Activated naive CD8-positive, alpha-beta T cell treated with anti-CD3 and anti-CD28 coated beads, Interleukin-2, amount 50 U/mL, for 24 hours (primary cell): Measurements from ENCODE around the gene TCAF2.
"Not testable (repeated sequence)": the region's sequence is repeated elsewhere in the genome, so short reads cannot be mapped to it uniquely, and the experiment has no call there.

Experiments
- ATAC-seq: fragments of 150-1000 bp; cut with Tn5 transposase; one replicate; pipeline ENCODE4 v1.10.0; 2021
- DNase-seq: peaks from one replicate; pipeline ENCODE4 v3.0.0; 2021
- H3K27ac Mint-ChIP-seq: one replicate; pipeline ENCODE4 v1.8.0; 2021; ENCODE audit warnings: mild to moderate bottlenecking, mixed read lengths
- H3K27me3 Mint-ChIP-seq: one replicate; pipeline ENCODE4 v1.8.0; 2021; ENCODE audit warnings: mixed read lengths
- H3K36me3 Mint-ChIP-seq: one replicate; pipeline ENCODE4 v1.8.0; 2021; ENCODE audit warnings: low read depth, mixed read lengths
- H3K4me1 Mint-ChIP-seq: one replicate; pipeline ENCODE4 v1.8.0; 2021; ENCODE audit warnings: mixed read lengths
- H3K4me3 Mint-ChIP-seq: one replicate; pipeline ENCODE4 v1.8.0; 2021; ENCODE audit warnings: mild to moderate bottlenecking, moderate library complexity, mixed read lengths
- H3K9me3 Mint-ChIP-seq: one replicate; pipeline ENCODE4 v1.8.0; 2021; ENCODE audit warnings: mixed read lengths

Gene TCAF2

DNA sequence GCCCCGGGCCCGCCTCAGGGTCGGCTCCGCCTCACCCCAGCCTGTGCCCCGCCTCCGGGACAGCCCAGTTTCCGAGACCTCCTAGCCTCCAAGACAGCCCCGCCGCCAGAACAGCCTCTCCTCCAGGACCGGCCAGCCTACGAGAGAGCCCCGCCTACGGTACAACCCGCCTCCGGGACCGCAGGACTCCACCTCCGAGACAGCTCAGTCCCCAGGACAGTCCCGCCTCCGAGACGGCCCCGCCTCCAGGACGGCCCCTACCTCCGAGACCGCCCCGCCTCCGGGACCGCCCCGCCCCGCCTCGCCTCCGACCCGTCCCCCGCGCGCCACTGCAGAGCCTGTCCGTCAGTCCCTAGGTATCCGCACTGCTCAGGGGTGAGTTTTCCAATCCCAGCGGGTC, at the start of gene TCAF2:
TSS of gene TCAF2 (plus strand) at position 329 of the 400 bp plus-strand sequence.
- not testable (repeated sequence) for H3K27me3 Mint-ChIP-seq, H3K9me3 Mint-ChIP-seq, H3K27ac Mint-ChIP-seq, H3K4me1 Mint-ChIP-seq, H3K36me3 Mint-ChIP-seq
- peak within 1 kb of the TSS; percentile 51 for H3K4me3 Mint-ChIP-seq
- DNase-seq (peak; percentile 84), ATAC-seq (peak; percentile 90)

DNA sequence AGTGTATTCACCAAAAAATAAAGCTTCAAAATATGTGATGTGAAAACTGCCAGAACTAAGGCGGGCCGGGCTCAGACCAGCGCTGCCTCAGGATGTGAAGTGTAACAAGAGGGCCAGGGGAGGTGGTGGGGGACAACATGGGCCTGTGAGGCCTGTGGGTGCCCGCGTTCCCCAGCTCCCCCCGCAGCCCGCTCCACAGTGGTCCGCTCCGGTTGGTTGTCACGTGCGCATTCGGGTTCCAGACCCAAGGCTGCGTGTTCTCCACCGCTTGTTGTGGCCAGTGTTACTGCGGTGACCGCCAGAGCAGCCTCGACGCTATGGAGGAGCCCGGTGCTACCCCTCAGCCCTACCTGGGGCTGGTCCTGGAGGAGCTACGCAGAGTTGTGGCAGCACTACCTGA, 49.3 kb upstream of the TCAF2 start, which contains the start of gene CTAGE15:
TSS of gene CTAGE15 (plus strand) at position 301 of the 400 bp plus-strand sequence. CDS start at position 318, 17 bp downstream.
- not testable (repeated sequence) for H3K27ac Mint-ChIP-seq, H3K9me3 Mint-ChIP-seq, H3K4me1 Mint-ChIP-seq, H3K27me3 Mint-ChIP-seq, DNase-seq, H3K36me3 Mint-ChIP-seq, ATAC-seq, H3K4me3 Mint-ChIP-seq

- H3K4me3 Mint-ChIP-seq, H3K27me3 Mint-ChIP-seq: not testable (repeated sequence)
- peak; percentile 52 for ATAC-seq
Measured at GRCh38 chr7:143588183-143588582, 32.6 kb upstream of the TCAF2 start.

DNA sequence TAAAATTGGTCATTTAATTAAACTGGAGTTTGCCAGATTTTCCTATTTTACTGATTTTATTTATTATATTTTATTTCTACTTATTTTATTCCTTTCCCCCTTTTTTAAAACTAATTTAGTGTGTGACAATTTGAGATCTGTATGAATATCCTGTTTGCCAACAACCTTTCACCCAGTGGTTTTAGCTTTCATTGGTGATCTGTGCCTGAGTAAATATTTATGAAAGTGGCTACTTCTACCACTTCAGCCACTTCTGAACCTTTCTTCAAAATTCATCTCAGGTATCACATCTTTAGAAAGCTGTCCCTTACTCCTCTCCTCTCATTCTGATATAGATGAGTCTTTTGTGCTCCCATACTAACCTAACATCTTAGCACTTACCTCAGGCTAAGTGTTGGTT, 30.9 kb upstream of the TCAF2 start:
- H3K27ac Mint-ChIP-seq, H3K4me1 Mint-ChIP-seq, DNase-seq, H3K9me3 Mint-ChIP-seq, ATAC-seq, H3K27me3 Mint-ChIP-seq, H3K36me3 Mint-ChIP-seq, H3K4me3 Mint-ChIP-seq: not testable (repeated sequence)

More at GRCh38 chr7:143588183-143588582, 32.6 kb upstream of the TCAF2 start:
- H3K27ac Mint-ChIP-seq, H3K9me3 Mint-ChIP-seq, H3K4me1 Mint-ChIP-seq, DNase-seq, H3K36me3 Mint-ChIP-seq: not testable (repeated sequence)

DNA sequence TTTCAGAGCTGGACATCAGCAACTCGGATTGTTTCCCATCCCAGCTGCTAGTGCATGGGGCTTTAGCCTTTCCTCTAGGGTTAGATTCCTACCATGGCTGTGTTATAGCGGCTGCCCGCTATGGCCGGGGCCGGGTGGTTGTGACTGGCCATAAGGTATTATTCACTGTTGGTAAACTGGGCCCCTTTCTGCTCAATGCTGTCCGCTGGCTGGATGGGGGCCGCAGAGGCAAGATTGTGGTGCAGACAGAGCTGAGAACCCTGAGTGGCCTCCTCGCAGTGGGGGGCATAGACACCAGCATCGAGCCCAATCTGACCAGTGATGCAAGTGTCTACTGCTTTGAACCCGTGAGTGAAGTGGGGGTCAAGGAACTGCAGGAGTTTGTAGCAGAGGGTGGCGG, 22.7 kb upstream of the TCAF2 start:
- H3K9me3 Mint-ChIP-seq, ATAC-seq, H3K4me1 Mint-ChIP-seq, DNase-seq, H3K27me3 Mint-ChIP-seq, H3K27ac Mint-ChIP-seq, H3K36me3 Mint-ChIP-seq, H3K4me3 Mint-ChIP-seq: not testable (repeated sequence)

- H3K36me3 Mint-ChIP-seq, ATAC-seq, H3K9me3 Mint-ChIP-seq, H3K27me3 Mint-ChIP-seq, H3K27ac Mint-ChIP-seq, H3K4me1 Mint-ChIP-seq, H3K4me3 Mint-ChIP-seq, DNase-seq: not testable (repeated sequence)
Measured at GRCh38 chr7:143603549-143603948, 17.2 kb upstream of the TCAF2 start.

DNA sequence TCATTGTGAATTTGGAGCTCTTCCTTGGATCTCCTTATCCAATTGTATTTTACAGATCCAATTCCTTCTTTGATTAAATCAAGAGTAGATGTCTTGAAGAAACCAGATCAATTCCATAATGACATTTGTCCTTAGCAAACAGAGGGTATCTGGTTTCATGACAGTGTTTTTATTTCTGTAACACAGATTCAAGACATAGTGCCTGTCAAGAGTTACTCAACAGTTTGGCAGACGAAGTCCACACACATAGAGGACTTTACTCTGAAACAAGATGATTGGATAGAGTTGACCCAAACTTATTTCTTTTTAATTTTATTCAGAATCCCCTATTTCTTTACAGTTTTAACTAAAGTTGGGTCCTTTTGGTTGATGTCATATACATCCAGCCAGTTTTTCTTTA, 14.7 kb upstream of the TCAF2 start:
- not testable (repeated sequence) for H3K27me3 Mint-ChIP-seq, H3K4me1 Mint-ChIP-seq, H3K27ac Mint-ChIP-seq, ATAC-seq, H3K9me3 Mint-ChIP-seq, DNase-seq, H3K36me3 Mint-ChIP-seq, H3K4me3 Mint-ChIP-seq

- DNase-seq, ATAC-seq, H3K9me3 Mint-ChIP-seq, H3K36me3 Mint-ChIP-seq, H3K4me1 Mint-ChIP-seq, H3K27ac Mint-ChIP-seq, H3K4me3 Mint-ChIP-seq, H3K27me3 Mint-ChIP-seq: not testable (repeated sequence)
Measured at GRCh38 chr7:143615545-143615944, 5.2 kb upstream of the TCAF2 start.

GRCh38 chr7:143617204-143617603, 3.6 kb upstream of the TCAF2 start:
- not testable (repeated sequence) for ATAC-seq, H3K27ac Mint-ChIP-seq

GRCh38 chr7:143620058-143620457, 716 bp upstream of the TCAF2 start:
- not testable (repeated sequence) for H3K27ac Mint-ChIP-seq, H3K4me1 Mint-ChIP-seq, H3K4me3 Mint-ChIP-seq, H3K9me3 Mint-ChIP-seq, H3K36me3 Mint-ChIP-seq, H3K27me3 Mint-ChIP-seq
- DNase-seq: peak; percentile 76
- peak; percentile 22 for ATAC-seq

More at GRCh38 chr7:143617204-143617603, 3.6 kb upstream of the TCAF2 start:
- DNase-seq, H3K9me3 Mint-ChIP-seq, H3K36me3 Mint-ChIP-seq, H3K4me1 Mint-ChIP-seq, H3K27me3 Mint-ChIP-seq, H3K4me3 Mint-ChIP-seq: not testable (repeated sequence)

DNA sequence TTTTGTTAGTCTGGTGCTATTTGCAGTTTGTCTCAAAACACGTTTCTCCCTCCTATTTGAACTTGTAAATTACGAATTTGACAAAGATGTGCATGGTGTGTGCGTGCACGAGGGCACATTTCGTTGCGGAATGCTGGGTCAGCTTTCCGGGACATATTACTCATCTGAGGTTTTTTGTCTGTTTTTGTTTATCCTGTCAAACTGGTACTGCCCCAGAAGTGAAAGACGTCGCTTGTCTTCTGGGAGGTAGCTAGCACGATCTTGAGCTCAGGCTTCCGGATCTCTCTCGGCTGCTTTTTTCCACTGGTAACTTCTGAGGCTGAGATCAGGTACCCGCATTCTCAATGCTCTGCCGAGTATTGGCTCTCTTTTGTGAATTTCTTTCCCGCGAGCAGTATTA, 401 bp downstream of the TCAF2 start:
- H3K36me3 Mint-ChIP-seq, H3K27me3 Mint-ChIP-seq, H3K4me3 Mint-ChIP-seq, H3K4me1 Mint-ChIP-seq, DNase-seq, H3K9me3 Mint-ChIP-seq, H3K27ac Mint-ChIP-seq: not testable (repeated sequence)
- ATAC-seq: peak; percentile 57

GRCh38 chr7:143622130-143622529, 1.4 kb downstream of the TCAF2 start:
- H3K9me3 Mint-ChIP-seq, H3K4me3 Mint-ChIP-seq, H3K4me1 Mint-ChIP-seq, H3K27ac Mint-ChIP-seq, H3K36me3 Mint-ChIP-seq, DNase-seq, H3K27me3 Mint-ChIP-seq: not testable (repeated sequence)
- peak; percentile 27 for ATAC-seq

DNA sequence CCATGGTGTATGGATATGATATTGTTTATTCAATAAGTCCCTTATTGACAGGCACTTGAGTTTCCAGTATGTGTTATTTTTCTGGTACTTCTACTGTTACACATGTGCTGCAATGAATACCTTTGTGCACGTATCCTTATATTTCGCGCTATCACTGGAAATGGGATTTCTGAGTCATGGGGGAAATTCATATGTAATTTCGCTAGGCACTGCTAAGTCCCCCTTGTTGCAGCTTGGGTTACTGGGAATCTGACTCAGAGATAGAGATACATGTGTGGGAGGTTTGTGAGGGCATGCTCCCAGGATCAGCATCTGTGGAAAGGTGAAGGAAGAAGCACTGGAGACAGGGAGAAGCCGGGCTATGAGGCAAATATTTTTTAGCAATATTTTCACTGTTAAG, 9.9 kb downstream of the TCAF2 start:
- ATAC-seq: peak; percentile 75
- not testable (repeated sequence) for DNase-seq, H3K9me3 Mint-ChIP-seq, H3K4me1 Mint-ChIP-seq, H3K4me3 Mint-ChIP-seq, H3K27ac Mint-ChIP-seq, H3K36me3 Mint-ChIP-seq, H3K27me3 Mint-ChIP-seq

- not testable (repeated sequence) for H3K27ac Mint-ChIP-seq, H3K4me1 Mint-ChIP-seq, H3K36me3 Mint-ChIP-seq, DNase-seq, H3K9me3 Mint-ChIP-seq, H3K27me3 Mint-ChIP-seq, H3K4me3 Mint-ChIP-seq, ATAC-seq
Measured at GRCh38 chr7:143632506-143632905, 11.7 kb downstream of the TCAF2 start.

DNA sequence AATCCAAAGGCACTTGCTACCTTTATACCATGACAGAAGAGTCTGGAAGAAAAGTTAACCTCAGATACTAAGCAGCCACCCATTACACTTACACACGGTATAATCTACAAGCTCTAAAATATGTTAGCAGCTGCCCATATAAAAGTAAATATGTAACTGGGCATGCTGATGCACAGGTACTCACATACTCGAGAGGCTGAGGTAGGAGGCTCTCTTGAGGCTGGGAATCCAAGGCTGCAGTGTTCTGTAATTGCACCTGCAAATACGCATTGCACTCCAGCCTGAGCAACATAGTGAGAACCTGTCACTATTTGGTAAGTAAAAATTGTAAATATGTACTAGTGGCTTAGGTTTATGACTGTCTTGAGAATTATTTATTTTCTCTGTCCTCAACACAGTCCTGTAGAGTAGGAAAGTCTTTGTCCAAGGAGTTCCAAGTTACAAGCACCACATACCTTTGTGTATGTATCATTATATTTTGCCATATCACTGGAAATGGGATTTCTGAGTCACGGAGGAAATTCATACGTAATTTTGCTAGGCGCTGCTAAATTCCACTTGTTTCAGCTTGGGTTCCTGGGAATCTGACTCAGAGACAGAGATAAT, 12.3 kb downstream of the TCAF2 start:
- H3K4me3 Mint-ChIP-seq, ATAC-seq, H3K27ac Mint-ChIP-seq, H3K27me3 Mint-ChIP-seq, DNase-seq, H3K9me3 Mint-ChIP-seq, H3K4me1 Mint-ChIP-seq, H3K36me3 Mint-ChIP-seq: not testable (repeated sequence)
